Fibroblast of upper back skin (primary cell): ENCODE results near the gene POLR3B.
A peak's percentile ranks its signal among the peaks of the same experiment; 100 is the strongest.
"Not testable (repeated sequence)": the region's sequence is repeated elsewhere in the genome, so short reads cannot be mapped to it uniquely, and the experiment has no call there.

ENCODE experiments used
- DNase-seq: peaks from one replicate; pipeline ENCODE4 v3.0.0-alpha.2; 2013

POLR3B gene

GRCh38 chr12:106343214-106343528, 14.4 kb upstream of the POLR3B start:
- DNase-seq, result no peak

- no peak for DNase-seq
Observed at GRCh38 chr12:106344131-106344530, 13.4 kb upstream of the POLR3B start.

GRCh38 chr12:106345746-106346145, 11.8 kb upstream of the POLR3B start:
- peak; percentile 53 for DNase-seq

- no peak for DNase-seq
Observed at GRCh38 chr12:106348411-106348810, 9.1 kb upstream of the POLR3B start.

GRCh38 chr12:106353175-106353574, 4.4 kb upstream of the POLR3B start:
- no peak for DNase-seq

GRCh38 chr12:106358396-106359241, 1.1 kb downstream of the POLR3B start:
- peak; percentile 65 for DNase-seq

- no peak for DNase-seq
Observed at GRCh38 chr12:106359646-106360399, 2.3 kb downstream of the POLR3B start.

- no peak for DNase-seq
Observed at GRCh38 chr12:106360400-106360994, 2.9 kb downstream of the POLR3B start.

- no peak for DNase-seq
Observed at GRCh38 chr12:106362971-106363370, 5.4 kb downstream of the POLR3B start.

GRCh38 chr12:106364261-106364660, 6.7 kb downstream of the POLR3B start:
- no peak for DNase-seq

GRCh38 chr12:106369624-106370346, 12.2 kb downstream of the POLR3B start:
- DNase-seq, result peak; percentile 82

- DNase-seq, result no peak
Observed at GRCh38 chr12:106378788-106379187, 21.2 kb downstream of the POLR3B start.

GRCh38 chr12:106380954-106381353, 23.4 kb downstream of the POLR3B start:
- peak; percentile 40 for DNase-seq

- not testable (repeated sequence) for DNase-seq
Observed at GRCh38 chr12:106381866-106382265, 24.3 kb downstream of the POLR3B start.

- DNase-seq, result peak; percentile 77
Observed at GRCh38 chr12:106386813-106387535, 29.4 kb downstream of the POLR3B start.

GRCh38 chr12:106387848-106388377, 30.4 kb downstream of the POLR3B start:
- DNase-seq, result no peak

GRCh38 chr12:106389151-106389550, 31.6 kb downstream of the POLR3B start:
- DNase-seq, result peak; percentile 8

GRCh38 chr12:106392759-106393158, 35.2 kb downstream of the POLR3B start:
- no peak for DNase-seq

GRCh38 chr12:106409878-106410277, 52.3 kb downstream of the POLR3B start:
- no peak for DNase-seq

GRCh38 chr12:106412563-106412962, 55.0 kb downstream of the POLR3B start:
- DNase-seq, result no peak

- DNase-seq, result peak; percentile 81
Observed at GRCh38 chr12:106415134-106415533, 57.6 kb downstream of the POLR3B start.

- DNase-seq, result peak; percentile 35
Observed at GRCh38 chr12:106416273-106416672, 58.7 kb downstream of the POLR3B start.
